Neural progenitor cell (in vitro differentiated cells): Measurements from ENCODE around the gene ASPA. TPM values are rescaled to one million over a fixed set of nuclear protein-coding genes. Genes with fewer than 3 reads are reported as not detected.

Experiments used
- DNase-seq: peaks from one replicate; pipeline ENCODE4 v3.0.0-alpha.2; 2016; ENCODE audit warnings: low spot score
- H2AFZ ChIP-seq: fragments of 200-600 bp; sonication (generic); replicated peaks from 2 replicates; pipeline ENCODE4 v1.6.1; 2016; ENCODE audit warnings: antibody characterized with exemption
- H3F3A ChIP-seq: fragments of 200-600 bp; sonication (generic); 2 replicates; pipeline ENCODE4 v1.6.1; 2016; ENCODE audit warnings: antibody characterized with exemption, low read depth
- H3K27ac ChIP-seq: fragments of 200-600 bp; sonication (generic); 2 replicates; pipeline ENCODE4 v1.5.1; 2016; ENCODE audit warnings: mild to moderate bottlenecking
- H3K27me3 ChIP-seq: fragments of 200-600 bp; sonication (generic); 2 replicates; pipeline ENCODE4 v1.6.1; 2016; ENCODE audit warnings: mild to moderate bottlenecking, moderate library complexity
- H3K36me3 ChIP-seq: fragments of 200-600 bp; sonication (generic); 2 replicates; pipeline ENCODE4 v1.5.1; 2016
- H3K4me1 ChIP-seq: fragments of 200-600 bp; sonication (generic); 2 replicates; pipeline ENCODE4 v1.6.1; 2016; ENCODE audit warnings: mixed run types
- H3K4me2 ChIP-seq: fragments of 200-600 bp; sonication (generic); 2 replicates; pipeline ENCODE4 v1.6.1; 2016
- H3K4me3 ChIP-seq: fragments of 200-600 bp; sonication (generic); 2 replicates; pipeline ENCODE4 v1.5.1; 2016
- H3K79me2 ChIP-seq: fragments of 200-600 bp; sonication (generic); 2 replicates; pipeline ENCODE4 v1.6.1; 2016; ENCODE audit warnings: low read depth
- H3K9ac ChIP-seq: fragments of 200-600 bp; sonication (generic); 2 replicates; pipeline ENCODE4 v1.6.1; 2016
- H3K9me3 ChIP-seq: fragments of 200-600 bp; sonication (generic); 2 replicates; pipeline ENCODE4 v1.5.1; 2016; ENCODE audit warnings: low read depth
- H4K20me1 ChIP-seq: fragments of 200-600 bp; sonication (generic); 2 replicates; pipeline ENCODE4 v1.6.1; 2016; ENCODE audit warnings: low read depth
- H3K27ac Mint-ChIP-seq: 3 replicates; pipeline ENCODE4 v1.8.0; 2021; ENCODE audit warnings: mixed read lengths
- H3K27me3 Mint-ChIP-seq: 2 replicates; pipeline ENCODE4 v1.8.0; 2022; ENCODE audit warnings: low read depth, mild to moderate bottlenecking, inconsistent platforms, moderate library complexity, mixed read lengths; ENCODE audit not compliant: insufficient read depth
- H3K36me3 Mint-ChIP-seq: 3 replicates; pipeline ENCODE4 v1.8.0; 2021; ENCODE audit warnings: mixed read lengths
- H3K4me1 Mint-ChIP-seq: 3 replicates; pipeline ENCODE4 v1.8.0; 2021; ENCODE audit warnings: mixed read lengths
- H3K4me3 Mint-ChIP-seq: 3 replicates; pipeline ENCODE4 v1.8.0; 2021; ENCODE audit warnings: mild to moderate bottlenecking, moderate library complexity, mixed read lengths
- H3K9me3 Mint-ChIP-seq: 3 replicates; pipeline ENCODE4 v1.8.0; 2020; ENCODE audit warnings: mixed read lengths
- CTCF ChIP-seq: fragments of 200-600 bp; sonication (generic); IDR thresholded peaks from 2 replicates; pipeline ENCODE4 v1.5.1; 2017; ENCODE audit warnings: antibody characterized with exemption, mild to moderate bottlenecking
- EZH2 ChIP-seq: fragments of 200-600 bp; sonication (generic); IDR thresholded peaks from 2 replicates; pipeline ENCODE4 v1.6.1; 2017; ENCODE audit warnings: antibody characterized with exemption, mild to moderate bottlenecking, moderate library complexity
- EZH2phosphoT487 ChIP-seq: fragments of 200-600 bp; sonication (generic); IDR thresholded peaks from 2 replicates; pipeline ENCODE4 v1.6.1; 2017; ENCODE audit warnings: antibody characterized with exemption
- total RNA-seq: library from RNA; depleted of rRNA; stranded (reverse); fragments of >200 nt; gene quantifications from 2 replicates; pipeline ENCODE4 v1.2.3, GENCODE V29; 2015; ENCODE audit warnings: low replicate concordance

ASPA gene
- total RNA-seq, 1 donor from 2014 or later: not detected

DNA sequence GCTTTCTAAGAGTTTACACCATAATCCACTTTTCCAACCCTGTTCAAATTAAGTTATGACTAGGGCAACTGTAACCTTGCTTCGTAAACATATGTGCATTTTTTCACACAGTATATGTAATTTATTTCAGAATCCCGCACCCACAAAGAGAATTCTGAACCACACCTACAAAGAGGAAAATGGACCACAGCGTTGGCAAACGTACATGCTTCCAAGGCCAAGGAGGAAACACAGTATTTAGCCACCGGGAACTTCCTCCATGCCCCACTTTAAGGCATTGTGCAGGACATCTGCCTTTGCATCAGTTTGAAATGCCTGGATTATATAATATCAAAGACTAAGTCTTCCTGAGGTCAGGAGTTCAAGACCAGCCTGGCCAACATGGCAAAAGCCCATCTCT, 6.3 kb upstream of the ASPA start:
- no peak overlapping the region for H3K4me3 ChIP-seq
- H3F3A ChIP-seq: no peaks in the 10 kb centered on the region
- peaks cover 21% of the 10 kb centered on the region for H3K4me1 Mint-ChIP-seq
- peaks cover 2% of the 10 kb centered on the region for H3K27me3 Mint-ChIP-seq
- H2AFZ ChIP-seq: no peak overlapping the region
- peaks cover 4% of the 10 kb centered on the region for H3K9me3 Mint-ChIP-seq
- no peaks in the 10 kb centered on the region for H3K27me3 ChIP-seq
- no peak overlapping the region for H3K4me3 Mint-ChIP-seq
- H3K36me3 ChIP-seq: no peaks in the 10 kb centered on the region
- peaks cover 4% of the 10 kb centered on the region for H3K4me1 ChIP-seq
- H3K9me3 ChIP-seq: no peaks in the 10 kb centered on the region
- H3K27ac Mint-ChIP-seq: no peak overlapping the region
- no peak overlapping the region for H3K27ac ChIP-seq
- H3K4me2 ChIP-seq: no peak overlapping the region
- H3K9ac ChIP-seq: no peak overlapping the region
- DNase-seq: no peak
- no peaks in the 10 kb centered on the region for H3K36me3 Mint-ChIP-seq
- H4K20me1 ChIP-seq: no peaks in the 10 kb centered on the region
- H3K79me2 ChIP-seq: no peaks in the 10 kb centered on the region
- TF ChIP-seq CTCF (no peak), EZH2phosphoT487 (no peak), EZH2 (no peak)

DNA sequence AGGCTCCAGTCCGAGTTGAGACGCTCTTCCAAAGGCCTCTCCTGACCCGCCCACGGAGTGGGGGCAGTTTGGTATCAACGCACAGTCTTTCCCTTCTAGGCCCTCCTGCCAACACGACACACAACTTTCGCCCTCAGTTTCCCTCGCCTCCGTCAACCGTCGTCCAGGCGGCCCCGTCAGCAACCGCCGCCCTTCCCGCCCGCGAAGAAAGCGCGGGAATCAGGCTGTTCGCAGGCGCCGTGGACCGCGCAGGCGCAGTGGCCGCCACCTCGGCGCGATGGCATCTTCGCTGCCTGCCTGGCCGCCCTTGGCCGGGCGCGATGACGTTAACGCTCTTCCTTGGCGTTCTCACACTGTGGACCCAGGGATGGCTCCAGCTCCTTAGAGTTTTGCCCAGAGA, 4.2 kb upstream of the ASPA start, which contains the start of gene SPATA22:
Gene SPATA22, minus strand, starts transcription at position 221 of the 400 bp plus-strand sequence. CDS start 2,494 bp downstream, outside the sequence.
- Histone ChIP-seq H3K27ac (no peak within 1 kb of the TSS), H3K9ac (no peak within 1 kb of the TSS), H3K79me2 (no peaks in the 10 kb centered on the region), H3F3A (no peaks in the 10 kb centered on the region), H4K20me1 (no peaks in the 10 kb centered on the region), H3K36me3 (no peaks in the 10 kb centered on the region), H3K27me3 (no peaks in the 10 kb centered on the region), H3K4me2 (no peak within 1 kb of the TSS), H3K4me1 (peaks cover 4% of the 10 kb centered on the region), H2AFZ (no peak within 1 kb of the TSS), H3K4me3 (no peak within 1 kb of the TSS), H3K9me3 (no peaks in the 10 kb centered on the region)
- no peak within 1 kb of the TSS for H3K27ac Mint-ChIP-seq
- H3K4me1 Mint-ChIP-seq: peaks cover 32% of the 10 kb centered on the region
- TF ChIP-seq EZH2phosphoT487 (no peak), EZH2 (no peak), CTCF (no peak)
- no peaks in the 10 kb centered on the region for H3K36me3 Mint-ChIP-seq
- no peaks in the 10 kb centered on the region for H3K27me3 Mint-ChIP-seq
- DNase-seq: no peak
- no peak within 1 kb of the TSS for H3K4me3 Mint-ChIP-seq
- H3K9me3 Mint-ChIP-seq: peaks cover 3% of the 10 kb centered on the region

GRCh38 chr17:3472137-3472536, 3.7 kb upstream of the ASPA start:
- H3K4me2 ChIP-seq: no peak overlapping the region
- Mint-ChIP-seq H3K9me3 (peaks cover 3% of the 10 kb centered on the region), H3K4me3 (no peak overlapping the region), H3K4me1 (peaks cover 29% of the 10 kb centered on the region), H3K36me3 (no peaks in the 10 kb centered on the region), H3K27ac (no peak overlapping the region), H3K27me3 (no peaks in the 10 kb centered on the region)
- peaks cover 4% of the 10 kb centered on the region for H3K4me1 ChIP-seq
- H3K36me3 ChIP-seq: no peaks in the 10 kb centered on the region
- DNase-seq: no peak
- H3K9ac ChIP-seq: no peak overlapping the region
- no peaks in the 10 kb centered on the region for H3K9me3 ChIP-seq
- H3K4me3 ChIP-seq: no peak overlapping the region
- H4K20me1 ChIP-seq: no peaks in the 10 kb centered on the region
- H2AFZ ChIP-seq: no peak overlapping the region
- no peaks in the 10 kb centered on the region for H3F3A ChIP-seq
- no peak for TF ChIP-seq CTCF
- no peak for TF ChIP-seq EZH2phosphoT487
- TF ChIP-seq EZH2: no peak
- H3K79me2 ChIP-seq: no peaks in the 10 kb centered on the region
- no peaks in the 10 kb centered on the region for H3K27me3 ChIP-seq
- H3K27ac ChIP-seq: no peak overlapping the region
